Measurements from ENCODE around the gene DSE.

DSE gene

DNA sequence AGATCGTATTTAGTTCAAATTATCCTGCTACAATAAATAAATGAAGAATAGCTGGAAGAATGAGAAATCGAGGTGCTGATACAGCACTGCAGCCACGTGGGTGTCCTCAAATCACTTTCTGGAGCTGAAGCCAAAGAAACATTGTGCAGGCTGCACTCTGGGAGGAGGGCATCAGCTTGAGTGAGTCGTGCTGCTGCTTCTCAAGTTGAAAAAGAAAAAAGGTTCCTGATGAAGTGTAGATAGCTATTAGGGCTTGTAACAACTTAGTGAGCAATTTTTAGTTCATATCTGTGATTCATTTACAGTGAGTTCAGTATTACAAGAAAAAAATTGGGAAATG is 40.5 kb downstream of the DSE start:
- TF ChIP-seq, protein P1, sequence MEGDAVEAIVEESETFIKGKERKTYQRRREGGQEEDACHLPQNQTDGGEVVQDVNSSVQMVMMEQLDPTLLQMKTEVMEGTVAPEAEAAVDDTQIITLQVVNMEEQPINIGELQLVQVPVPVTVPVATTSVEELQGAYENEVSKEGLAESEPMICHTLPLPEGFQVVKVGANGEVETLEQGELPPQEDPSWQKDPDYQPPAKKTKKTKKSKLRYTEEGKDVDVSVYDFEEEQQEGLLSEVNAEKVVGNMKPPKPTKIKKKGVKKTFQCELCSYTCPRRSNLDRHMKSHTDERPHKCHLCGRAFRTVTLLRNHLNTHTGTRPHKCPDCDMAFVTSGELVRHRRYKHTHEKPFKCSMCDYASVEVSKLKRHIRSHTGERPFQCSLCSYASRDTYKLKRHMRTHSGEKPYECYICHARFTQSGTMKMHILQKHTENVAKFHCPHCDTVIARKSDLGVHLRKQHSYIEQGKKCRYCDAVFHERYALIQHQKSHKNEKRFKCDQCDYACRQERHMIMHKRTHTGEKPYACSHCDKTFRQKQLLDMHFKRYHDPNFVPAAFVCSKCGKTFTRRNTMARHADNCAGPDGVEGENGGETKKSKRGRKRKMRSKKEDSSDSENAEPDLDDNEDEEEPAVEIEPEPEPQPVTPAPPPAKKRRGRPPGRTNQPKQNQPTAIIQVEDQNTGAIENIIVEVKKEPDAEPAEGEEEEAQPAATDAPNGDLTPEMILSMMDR (IDR thresholded peaks at IDR 0.05; ENCODE audit: borderline replicate concordance, control extremely low read depth, extremely low read depth, insufficient read depth, missing control alignments) = no peak
- in situ Hi-C loops (cut with MboI; ENCODE audit: low sequenced_read_pairs, unreplicated experiment) = no loop called here
- DNase-seq (ENCODE audit: low spot score) = no peak

DNA sequence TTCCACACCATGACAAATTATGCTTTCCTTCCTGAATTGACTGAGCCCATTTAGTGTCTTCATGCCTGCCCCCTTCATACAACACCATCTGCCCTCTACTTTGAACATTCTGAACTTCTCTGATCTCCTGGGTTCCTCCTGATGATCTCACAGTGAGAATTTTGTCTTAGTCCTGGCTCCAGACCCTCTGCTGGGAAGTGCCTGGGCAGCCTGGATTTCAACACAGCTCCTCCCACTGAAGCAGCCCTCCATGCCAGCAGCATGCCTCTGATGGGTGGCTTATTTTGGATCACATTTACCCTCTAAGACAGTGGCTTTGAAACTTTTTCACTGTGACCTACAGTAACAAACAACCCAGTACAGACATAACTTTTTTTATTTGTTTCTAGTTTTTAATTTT is 41.5 kb downstream of the DSE start:
- no peak for DNase-seq (ENCODE audit: low spot score)
- TF ChIP-seq, protein P1 (IDR thresholded peaks at IDR 0.05; ENCODE audit: borderline replicate concordance, control extremely low read depth, extremely low read depth, insufficient read depth, missing control alignments) = no peak

DNA sequence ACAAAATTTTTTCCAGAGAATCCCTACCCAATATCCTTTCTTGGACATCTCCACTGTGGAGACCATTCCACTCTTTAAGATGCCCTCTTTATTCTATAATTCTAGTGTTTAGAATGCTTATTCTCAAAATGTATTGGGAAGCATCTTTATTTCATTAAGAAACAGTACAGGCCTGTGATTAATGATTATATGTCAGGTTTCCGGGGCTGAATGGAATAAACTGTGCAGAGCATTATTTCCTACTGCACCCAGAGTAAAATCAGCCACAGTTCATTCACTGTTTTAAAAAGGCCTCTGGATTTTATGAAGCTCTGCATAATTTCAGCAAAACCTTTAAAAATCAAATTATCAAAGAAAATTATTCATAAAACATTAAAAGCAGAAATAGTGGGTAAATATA is 42.6 kb downstream of the DSE start:
- DNase-seq (ENCODE audit: low spot score) = no peak
- TF ChIP-seq, protein P1 (IDR thresholded peaks at IDR 0.05; ENCODE audit: borderline replicate concordance, control extremely low read depth, extremely low read depth, insufficient read depth, missing control alignments) = no peak
- in situ Hi-C loops (cut with MboI; ENCODE audit: low sequenced_read_pairs, unreplicated experiment) = no loop called here

More for the DNA sequence above, 41.5 kb downstream of the DSE start:
- in situ Hi-C loops (cut with MboI; ENCODE audit: low sequenced_read_pairs, unreplicated experiment) = no loop called here

DNA sequence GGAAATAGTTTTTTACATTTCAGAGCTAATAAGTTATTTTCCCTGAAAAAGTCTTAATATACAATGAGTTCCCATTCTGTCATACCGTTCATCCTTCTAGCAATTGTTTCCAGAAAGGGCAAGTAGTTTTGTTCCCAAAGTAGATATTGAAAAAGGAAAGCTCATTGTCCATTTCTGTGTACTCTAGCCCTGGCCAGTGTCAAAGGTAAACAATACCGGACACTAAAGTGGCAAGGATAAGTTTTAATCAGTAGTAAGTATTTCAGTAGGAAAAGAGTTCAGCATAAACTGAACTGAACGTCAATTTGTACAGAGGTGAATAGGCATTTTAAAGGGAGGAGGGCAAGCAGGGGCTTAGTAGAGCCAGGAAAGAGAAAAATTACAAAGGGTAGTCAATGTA is 46.9 kb downstream of the DSE start:
- no peak for DNase-seq (ENCODE audit: low spot score)
- in situ Hi-C loops (cut with MboI; ENCODE audit: low sequenced_read_pairs, unreplicated experiment) = no loop called here
- TF ChIP-seq, protein P1 (IDR thresholded peaks at IDR 0.05; ENCODE audit: borderline replicate concordance, control extremely low read depth, extremely low read depth, insufficient read depth, missing control alignments) = no peak

DNA sequence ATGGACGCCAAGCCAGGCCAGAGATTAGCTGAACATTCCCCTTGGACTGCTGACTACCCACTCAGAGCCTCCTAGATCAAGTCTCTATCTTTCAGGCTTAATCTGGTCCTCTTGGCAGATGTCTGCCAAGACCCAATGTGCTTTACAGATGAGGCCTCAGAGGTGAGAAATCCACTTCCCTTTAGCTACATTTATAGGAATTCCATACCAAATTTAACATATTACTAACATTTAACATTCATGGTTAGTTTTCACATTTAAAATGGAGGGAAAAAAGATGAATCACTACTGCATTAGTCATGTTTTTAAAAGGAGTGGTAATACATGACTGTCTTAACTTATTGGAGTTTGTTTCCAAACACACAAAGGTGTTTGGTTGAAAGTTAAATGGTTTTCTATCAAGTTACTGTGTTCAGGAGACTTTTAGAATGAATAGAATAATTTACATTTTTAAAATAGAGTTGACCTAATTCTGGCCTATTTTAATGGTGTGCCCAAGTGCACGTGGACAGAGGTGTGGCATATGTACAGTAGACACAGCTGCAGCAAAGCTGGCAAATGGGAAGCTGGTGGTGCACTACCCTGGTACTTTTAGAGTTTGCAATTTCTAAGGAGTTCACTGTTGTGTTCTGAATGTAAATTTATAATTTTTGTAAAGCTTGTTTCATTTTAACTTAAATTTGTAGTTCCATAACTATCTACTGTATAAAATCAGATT is 48.5 kb downstream of the DSE start:
- DNase-seq (ENCODE audit: low spot score) = no peak
- TF ChIP-seq, protein P1 (IDR thresholded peaks at IDR 0.05; ENCODE audit: borderline replicate concordance, control extremely low read depth, extremely low read depth, insufficient read depth, missing control alignments) = no peak
- in situ Hi-C loops (cut with MboI; ENCODE audit: low sequenced_read_pairs, unreplicated experiment) = no loop called here

DNA sequence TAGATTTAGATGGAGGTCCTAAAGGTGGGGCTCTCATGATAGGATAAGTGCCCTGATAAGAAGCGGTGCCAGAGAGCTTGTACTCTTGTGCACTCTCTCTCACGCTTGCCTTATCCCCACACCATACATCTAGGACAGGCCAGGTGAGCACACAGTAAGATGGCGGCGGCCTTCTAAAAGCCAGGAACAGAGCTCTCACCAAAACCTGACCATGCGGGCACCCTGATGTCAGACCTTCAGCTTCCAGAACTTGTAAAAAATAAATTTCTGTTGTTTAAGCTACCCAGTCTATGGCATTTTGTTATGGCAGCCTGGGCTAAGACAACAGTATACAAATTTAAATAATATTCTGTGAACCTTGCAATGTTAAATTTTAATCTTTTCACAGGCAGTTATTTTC is 49.6 kb downstream of the DSE start:
- DNase-seq (ENCODE audit: low spot score) = no peak
- in situ Hi-C loops (cut with MboI; ENCODE audit: low sequenced_read_pairs, unreplicated experiment) = no loop called here
- TF ChIP-seq, protein P1 (IDR thresholded peaks at IDR 0.05; ENCODE audit: borderline replicate concordance, control extremely low read depth, extremely low read depth, insufficient read depth, missing control alignments) = no peak

Data from GM13976 (cell line).